HPDE6-E6E7 (cell line): ENCODE measurements around the gene GNAL.
"Not testable (repeated sequence)": the region's sequence is repeated elsewhere in the genome, so short reads cannot be mapped to it uniquely, and the experiment has no call there.

Experiments used
- DNase-seq: peaks from one replicate; pipeline ENCODE4 v3.0.0; 2011; ENCODE audit warnings: missing footprints; ENCODE audit errors: extremely low spot score

GNAL gene

GRCh38 chr18:11669271-11669947 is 19.7 kb upstream of the GNAL start:
- peak; percentile 95 for DNase-seq

GRCh38 chr18:11669948-11670275 is 19.2 kb upstream of the GNAL start:
- no peak for DNase-seq

- no peak for DNase-seq
Measured at GRCh38 chr18:11671156-11671555, 17.9 kb upstream of the GNAL start.

GRCh38 chr18:11672198-11672597 is 16.9 kb upstream of the GNAL start:
- DNase-seq: no peak

GRCh38 chr18:11672846-11673454 is 16.1 kb upstream of the GNAL start:
- no peak for DNase-seq

- DNase-seq: no peak
Measured at GRCh38 chr18:11673560-11673959, 15.5 kb upstream of the GNAL start.

- no peak for DNase-seq
Measured at GRCh38 chr18:11674119-11674518, 14.9 kb upstream of the GNAL start.

- no peak for DNase-seq
Measured at GRCh38 chr18:11676386-11676785, 12.7 kb upstream of the GNAL start.

GRCh38 chr18:11676867-11677266 is 12.2 kb upstream of the GNAL start:
- DNase-seq: no peak

- no peak for DNase-seq
Measured at GRCh38 chr18:11678211-11678610, 10.9 kb upstream of the GNAL start.

GRCh38 chr18:11689669-11690565 is 853 bp downstream of the GNAL start:
- peak; percentile 28 for DNase-seq

GRCh38 chr18:11690660-11691059 is 1.6 kb downstream of the GNAL start:
- DNase-seq: not testable (repeated sequence)

GRCh38 chr18:11695736-11696135 is 6.7 kb downstream of the GNAL start:
- no peak for DNase-seq

- DNase-seq: no peak
Measured at GRCh38 chr18:11696451-11696850, 7.4 kb downstream of the GNAL start.

GRCh38 chr18:11700876-11701275 is 11.8 kb downstream of the GNAL start:
- DNase-seq: no peak

GRCh38 chr18:11710578-11710977 is 21.5 kb downstream of the GNAL start:
- no peak for DNase-seq

GRCh38 chr18:11713756-11714155 is 24.7 kb downstream of the GNAL start:
- DNase-seq: no peak

- DNase-seq: no peak
Measured at GRCh38 chr18:11714244-11714918, 25.3 kb downstream of the GNAL start.

GRCh38 chr18:11716767-11717315 is 27.8 kb downstream of the GNAL start:
- not testable (repeated sequence) for DNase-seq

- DNase-seq: no peak
Measured at GRCh38 chr18:11719050-11719449, 30.0 kb downstream of the GNAL start.

- DNase-seq: no peak
Measured at GRCh38 chr18:11719621-11720020, 30.6 kb downstream of the GNAL start.

- no peak for DNase-seq
Measured at GRCh38 chr18:11721720-11722119, 32.7 kb downstream of the GNAL start.
